ENCODE data around the gene TRIP11.

TRIP11 gene

GRCh38 chr14:91942946-91943345, 96.9 kb downstream of the TRIP11 start:
- no peaks in the 10 kb centered on the region for H3K36me3 ChIP-seq (ENCODE audit: insufficient read depth, low read length)
- no peak overlapping the region for H3K27ac ChIP-seq (ENCODE audit: low read depth, low read length, poor library complexity, severe bottlenecking)
- no peaks in the 10 kb centered on the region for H3K9me2 ChIP-seq (ENCODE audit: low read depth, low read length)
- no peak overlapping the region for H2AFZ ChIP-seq (ENCODE audit: low read length)
- H4K20me1 ChIP-seq (ENCODE audit: insufficient read depth, low read length): no peaks in the 10 kb centered on the region
- no peaks in the 10 kb centered on the region for H3K9me3 ChIP-seq (ENCODE audit: low read length)
- H3K4me2 ChIP-seq (ENCODE audit: low read length): no peak overlapping the region
- H3K27me3 ChIP-seq (ENCODE audit: insufficient read depth, low read length): no peaks in the 10 kb centered on the region
- TF ChIP-seq EZH2 (IDR thresholded peaks at IDR 0.05; ENCODE audit: borderline replicate concordance, low read length): no peak
- TF ChIP-seq CTCF (IDR thresholded peaks at IDR 0.05; ENCODE audit: low read length): no peak
- no peaks in the 10 kb centered on the region for H3K79me2 ChIP-seq (ENCODE audit: insufficient read depth, low read length)
- no peak overlapping the region for H3K4me3 ChIP-seq (ENCODE audit: low read depth, low read length, poor library complexity, severe bottlenecking)
- no peaks in the 10 kb centered on the region for H3K4me1 ChIP-seq (ENCODE audit: insufficient read depth, low read length, severe bottlenecking)
- no peak overlapping the region for H3K9ac ChIP-seq (ENCODE audit: low read length)
- no peaks in the 10 kb centered on the region for H3F3A ChIP-seq (ENCODE audit: insufficient read depth, low read length)

- Histone ChIP-seq H3K4me1 (ENCODE audit: insufficient read depth, low read length, severe bottlenecking) (no peaks in the 10 kb centered on the region), H3K4me3 (ENCODE audit: low read depth, low read length, poor library complexity, severe bottlenecking) (no peak overlapping the region), H3K9me2 (ENCODE audit: low read depth, low read length) (no peaks in the 10 kb centered on the region), H4K20me1 (ENCODE audit: insufficient read depth, low read length) (no peaks in the 10 kb centered on the region), H3K27me3 (ENCODE audit: insufficient read depth, low read length) (no peaks in the 10 kb centered on the region), H3K9ac (ENCODE audit: low read length) (no peak overlapping the region), H3K79me2 (ENCODE audit: insufficient read depth, low read length) (no peaks in the 10 kb centered on the region), H3K27ac (ENCODE audit: low read depth, low read length, poor library complexity, severe bottlenecking) (no peak overlapping the region), H2AFZ (ENCODE audit: low read length) (no peak overlapping the region), H3K36me3 (ENCODE audit: insufficient read depth, low read length) (no peaks in the 10 kb centered on the region), H3K9me3 (ENCODE audit: low read length) (no peaks in the 10 kb centered on the region), H3K4me2 (ENCODE audit: low read length) (no peak overlapping the region), H3F3A (ENCODE audit: insufficient read depth, low read length) (no peaks in the 10 kb centered on the region)
- TF ChIP-seq CTCF (IDR thresholded peaks at IDR 0.05; ENCODE audit: low read length) (no peak), EZH2 (IDR thresholded peaks at IDR 0.05; ENCODE audit: borderline replicate concordance, low read length) (no peak)
Measured at GRCh38 chr14:91942128-91942527, 97.7 kb downstream of the TRIP11 start.

GRCh38 chr14:91940209-91940608, 99.7 kb downstream of the TRIP11 start:
- no peak overlapping the region for H2AFZ ChIP-seq (ENCODE audit: low read length)
- H4K20me1 ChIP-seq (ENCODE audit: insufficient read depth, low read length): no peaks in the 10 kb centered on the region
- no peak overlapping the region for H3K4me3 ChIP-seq (ENCODE audit: low read depth, low read length, poor library complexity, severe bottlenecking)
- no peaks in the 10 kb centered on the region for H3K27me3 ChIP-seq (ENCODE audit: insufficient read depth, low read length)
- TF ChIP-seq EZH2 (IDR thresholded peaks at IDR 0.05; ENCODE audit: borderline replicate concordance, low read length) (no peak), CTCF (IDR thresholded peaks at IDR 0.05; ENCODE audit: low read length) (no peak)
- no peak overlapping the region for H3K27ac ChIP-seq (ENCODE audit: low read depth, low read length, poor library complexity, severe bottlenecking)
- H3K9me2 ChIP-seq (ENCODE audit: low read depth, low read length): no peaks in the 10 kb centered on the region
- no peaks in the 10 kb centered on the region for H3K79me2 ChIP-seq (ENCODE audit: insufficient read depth, low read length)
- no peaks in the 10 kb centered on the region for H3K36me3 ChIP-seq (ENCODE audit: insufficient read depth, low read length)
- H3F3A ChIP-seq (ENCODE audit: insufficient read depth, low read length): no peaks in the 10 kb centered on the region
- no peak overlapping the region for H3K9ac ChIP-seq (ENCODE audit: low read length)
- no peaks in the 10 kb centered on the region for H3K4me1 ChIP-seq (ENCODE audit: insufficient read depth, low read length, severe bottlenecking)
- H3K4me2 ChIP-seq (ENCODE audit: low read length): no peak overlapping the region
- no peaks in the 10 kb centered on the region for H3K9me3 ChIP-seq (ENCODE audit: low read length)
